ENCODE measurements around the gene ERCC2. TPM values are rescaled to one million over a fixed set of nuclear protein-coding genes. Genes with fewer than 3 reads are reported as not detected.

Gene ERCC2
- total and polyA plus RNA-seq, 2 of the 8 experiments (the other 6 are each of a cell fraction or from before 2014, with no cell fraction given) = 107 to 117 TPM

GRCh38 chr19:45354241-45354842 lies 16.0 kb downstream of the ERCC2 start:
- Histone ChIP-seq H3K4me2 (ENCODE audit: insufficient read depth in 1 of 2, low read depth in 2 of 2, low read length in 2 of 2) (no peak overlapping the region), H4K8ac (ENCODE audit: extremely low read depth, insufficient read depth, low read length) (no peak overlapping the region), H3K36me3 (ENCODE audit: control insufficient read depth in 2 of 4, insufficient read depth in 4 of 4, low read length in 3 of 4) (peaks cover 23 to 71% (median 57%) of the 10 kb centered on the region in 4 experiments), H2BK12ac (ENCODE audit: low read depth, low read length) (no peak overlapping the region), H3K56ac (replicated peaks; ENCODE audit: insufficient read length, low read depth, low read length) (no peak overlapping the region), H2BK15ac (ENCODE audit: low read length) (no peak overlapping the region), H3K4ac (replicated peaks; ENCODE audit: insufficient read length, low read depth, low read length) (no peak overlapping the region), H3K79me2 (ENCODE audit: control insufficient read depth in 1 of 2, insufficient read depth in 2 of 2, low read length in 2 of 2) (no peaks in the 10 kb centered on the region), H3K23me2 (ENCODE audit: low read depth, low read length) (no peaks in the 10 kb centered on the region), H3K18ac (ENCODE audit: extremely low read depth, low read length) (no peak overlapping the region), H3K23ac (ENCODE audit: insufficient read length) (no peak overlapping the region), H3K4me1 (replicated peaks in 1 of 4; ENCODE audit: control insufficient read depth in 3 of 4, insufficient read depth in 4 of 4, low read length in 3 of 4) (0 out of 7 replicates have a peak, but pooled peaks cover 0 to under 1% (median 0%) of the 10 kb centered on the region in 4 experiments), H3K27ac (ENCODE audit: low read depth, low read length) (no peak overlapping the region), H2BK5ac (ENCODE audit: low read depth, low read length) (no peak overlapping the region), H4K91ac (replicated peaks; ENCODE audit: insufficient read length, low read length) (no peak overlapping the region), H3K27me3 (replicated peaks in 1 of 4; ENCODE audit: control insufficient read depth in 3 of 4, extremely low read depth in 1 of 4, insufficient read depth in 3 of 4, low read length in 3 of 4) (no peaks in the 10 kb centered on the region), H2AFZ (ENCODE audit: low read length) (no peak overlapping the region), H3K4me3 (ENCODE audit: extremely low read depth in 1 of 4, insufficient read depth in 2 of 4, low read depth in 3 of 4, low read length in 4 of 4) (no peak overlapping the region), H2BK120ac (replicated peaks; ENCODE audit: low read depth, low read length) (no peak overlapping the region), H3K9ac (replicated peaks in 1 of 4; ENCODE audit: extremely low read depth in 1 of 4, low read depth in 3 of 4, low read length in 3 of 4) (no peak overlapping the region), H2AK5ac (ENCODE audit: low read depth, low read length) (no peak overlapping the region), H4K5ac (ENCODE audit: insufficient read length, low read depth, low read length) (no peak overlapping the region), H3K14ac (ENCODE audit: insufficient read length) (no peak overlapping the region), H3K79me1 (ENCODE audit: low read depth, low read length) (peaks cover 2% of the 10 kb centered on the region; the same call in 1 of the 2 replicates), H4K20me1 (replicated peaks in 1 of 2; ENCODE audit: control insufficient read depth in 1 of 2, insufficient read depth in 2 of 2, low read length in 2 of 2) (peaks cover 0 to 34% of the 10 kb centered on the region in 2 experiments), H3K9me3 (ENCODE audit: insufficient read depth in 2 of 2, low read depth in 1 of 2, low read length in 1 of 2) (no peaks in the 10 kb centered on the region), H2BK20ac (ENCODE audit: low read length) (no peak overlapping the region)
- no peak for FAIRE-seq
- no peak for DNase-seq (ENCODE audit: low read depth in 1 of 2, low spot score in 2 of 2)
- 89% methylated on average over 11 of the region's 11 CpGs; no CpG with 5 or more reads in 1 of the 2 experiments for WGBS, 2 experiments (ENCODE audit: extremely low coverage in 1 of 2, insufficient coverage in 1 of 2, insufficient read length in 1 of 2, insufficient replicate concordance in 2 of 2, low coverage in 1 of 2, low lambda C conversion rate in 2 of 2, missing lambda C conversion rate in 1 of 2)
- POLR2A ChIA-PET (ENCODE audit: partially characterized antibody) = interaction anchor here (1.0 to 2.4 kb wide), 4 partner anchors 7 to 15 kb away, joined by 3 to 14 read pairs (median 6); no protein-coding TSS in a partner anchor
- CTCF ChIA-PET (ENCODE audit: partially characterized antibody) = interaction anchor here (0.6 to 1.9 kb wide), 2 partner anchors 19 to 41 kb away, joined by 4 to 5 read pairs; no protein-coding TSS in a partner anchor
- TF ChIP-seq SUZ12 (IDR thresholded peaks at IDR 0.05; ENCODE audit: low read length) (no peak), TAF1 (IDR thresholded peaks at IDR 0.05; ENCODE audit: low read depth, low read length) (no peak), ASH2L (IDR thresholded peaks at IDR 0.05; ENCODE audit: low read length) (no peak), ATF2 (IDR thresholded peaks at IDR 0.05; ENCODE audit: low read length) (no peak), EGR1 (IDR thresholded peaks at IDR 0.05; ENCODE audit: borderline replicate concordance, low read depth, low read length) (no peak), YY1 (IDR thresholded peaks at IDR 0.05; ENCODE audit: low read depth, low read length) (no peak), KDM4A (IDR thresholded peaks at IDR 0.05; ENCODE audit: low read depth, low read length, severe bottlenecking) (no peak), E2F6 (IDR thresholded peaks at IDR 0.05) (no peak), RFX5 (IDR thresholded peaks at IDR 0.05; ENCODE audit: borderline replicate concordance, low read depth, low read length) (no peak), CHD2 (IDR thresholded peaks at IDR 0.05; ENCODE audit: low read length) (no peak), EP300 (IDR thresholded peaks at IDR 0.05; ENCODE audit: borderline replicate concordance in 1 of 2, low read depth in 2 of 2, low read length in 2 of 2) (no peak)
